Measurements from ENCODE around the gene CD22. TPM values are rescaled to one million over a fixed set of nuclear protein-coding genes. Genes with fewer than 3 reads are reported as not detected.

The CD22 gene
- total and polyA plus RNA-seq, 10 donors, result 251 to 446 (median 362) TPM

GRCh38 chr19:35395382-35396199 lies 66.6 kb downstream of the CD22 start:
- Histone ChIP-seq H3K9me3 (no peaks in the 10 kb centered on the region), H3K4me1 (peaks cover 0 to 12% (median 5%) of the 10 kb centered on the region in 6 donors), H3K27me3 (replicated peaks in 1 of 7) (peaks cover 0 to 8% (median 0%) of the 10 kb centered on the region in 7 donors), H3K36me3 (no peaks in the 10 kb centered on the region), H3K4me3 (no peak overlapping the region), H3K27ac (no peak overlapping the region)
- no peak for DNase-seq
- intact Hi-C loops (cut with DNase I; ENCODE audit: low total_unique reads), result no loop called here
- TF ChIP-seq POLR2AphosphoS5 (IDR thresholded peaks at IDR 0.05), result peak in 1 of 3 donors; percentile 34
- no peak for TF ChIP-seq CTCF (IDR thresholded peaks at IDR 0.05 in 8 of 11, conservative IDR thresholded peaks at IDR 0.05 in 3 of 11)
- 56 to 67% (median 63%) methylated on average over 19 of the region's 19 CpGs for WGBS, 5 donors

GRCh38 chr19:35396240-35396885 lies 67.4 kb downstream of the CD22 start:
- DNase-seq, result no peak
- no peaks in the 10 kb centered on the region for H3K36me3 ChIP-seq
- H3K27me3 ChIP-seq (replicated peaks in 1 of 7), result peaks cover 0 to 8% (median 0%) of the 10 kb centered on the region in 7 donors
- TF ChIP-seq POLR2A (IDR thresholded peaks at IDR 0.05) (no peak), CTCF (IDR thresholded peaks at IDR 0.05 in 8 of 11, conservative IDR thresholded peaks at IDR 0.05 in 3 of 11) (no peak), POLR2AphosphoS5 (IDR thresholded peaks at IDR 0.05) (no peak)
- peaks cover 0 to 12% (median 5%) of the 10 kb centered on the region in 6 donors for H3K4me1 ChIP-seq
- no peaks in the 10 kb centered on the region for H3K9me3 ChIP-seq
- intact Hi-C loops (cut with DNase I; ENCODE audit: low total_unique reads), result no loop called here
- H3K27ac ChIP-seq, result no peak overlapping the region
- WGBS, 5 donors, result 83 to 92% (median 90%) methylated on average over 14 of the region's 14 CpGs
- no peak overlapping the region for H3K4me3 ChIP-seq

Small RNAs within 50 kb of the gene (microRNA-seq; reads per million reads assigned to microRNA genes)
- 4.8 to 13.3 (median 10.8) reads per million in 3 donors for gene MIR5196

Other genes with a start within 250 kb of the CD22 start
- not detected for gene FXYD3, start 213.4 kb upstream of the CD22 start, total RNA-seq
- 1 to 10 TPM in 1 of 3 donors, under 1 TPM in 2; 0.33 to 1.5 (median 0.70) TPM for gene FXYD3, start 213.4 kb upstream of the CD22 start, polyA plus RNA-seq
- 1 to 10 TPM in 4 of 7 donors, under 1 TPM in 2, not detected in 1; 0.68 to 2.8 (median 1.1) TPM for gene LGI4, start 194.1 kb upstream of the CD22 start, total RNA-seq
- 1 to 10 TPM; 2.4 to 9.7 (median 2.5) TPM for gene LGI4, start 194.1 kb upstream of the CD22 start, polyA plus RNA-seq
- gene FXYD1, start 190.4 kb upstream of the CD22 start, total RNA-seq, result 10 to 100 TPM in 3 of 7 donors, 1 to 10 TPM in 2, under 1 TPM in 1, not detected in 1; 0.83 to 18.1 (median 8.0) TPM
- gene FXYD1, start 190.4 kb upstream of the CD22 start, polyA plus RNA-seq, result 10 to 100 TPM in 2 of 3 donors, 1 to 10 TPM in 1; 9.8 to 17.8 (median 16.0) TPM
- 1 to 10 TPM in 6 of 7 donors, not detected in 1; 1.2 to 3.3 (median 2.5) TPM for gene FXYD7, start 185.9 kb upstream of the CD22 start, total RNA-seq
- gene FXYD7, start 185.9 kb upstream of the CD22 start, polyA plus RNA-seq, result 1 to 10 TPM; 1.6 to 4.4 (median 2.3) TPM
- gene FXYD5, start 174.5 kb upstream of the CD22 start, total RNA-seq, result 100 to 1,000 TPM; 132 to 215 (median 162) TPM
- gene FXYD5, start 174.5 kb upstream of the CD22 start, polyA plus RNA-seq, result 100 to 1,000 TPM; 188 to 235 (median 213) TPM
- under 1 TPM in 1 of 7 donors, not detected in 6; 0.51 TPM for gene FAM187B, start 100.4 kb upstream of the CD22 start, total RNA-seq
- gene FAM187B, start 100.4 kb upstream of the CD22 start, polyA plus RNA-seq, result under 1 TPM in 2 of 3 donors, not detected in 1; 0.48 to 0.61 TPM
- gene LSR, start 80.2 kb upstream of the CD22 start, total RNA-seq, result 10 to 100 TPM; 18.1 to 30.2 (median 21.6) TPM
- 10 to 100 TPM; 10.9 to 17.4 (median 11.2) TPM for gene LSR, start 80.2 kb upstream of the CD22 start, polyA plus RNA-seq
- 100 to 1,000 TPM; 133 to 206 (median 157) TPM for gene USF2, start 60.2 kb upstream of the CD22 start, total RNA-seq
- 100 to 1,000 TPM; 132 to 205 (median 145) TPM for gene USF2, start 60.2 kb upstream of the CD22 start, polyA plus RNA-seq
- under 1 TPM in 2 of 7 donors, not detected in 5; 0.60 to 0.67 TPM for gene HAMP, start 46.7 kb upstream of the CD22 start, total RNA-seq
- gene HAMP, start 46.7 kb upstream of the CD22 start, polyA plus RNA-seq, result 1 to 10 TPM in 2 of 3 donors, under 1 TPM in 1; 0.48 to 5.0 (median 2.0) TPM
- gene MAG, start 37.0 kb upstream of the CD22 start, total RNA-seq, result 10 to 100 TPM in 3 of 7 donors, under 1 TPM in 2, not detected in 2; 0.26 to 55.2 (median 35.1) TPM
- under 1 TPM; 0.07 to 0.42 (median 0.16) TPM for gene MAG, start 37.0 kb upstream of the CD22 start, polyA plus RNA-seq
- under 1 TPM in 4 of 7 donors, not detected in 3; 0.16 to 0.32 (median 0.28) TPM for gene FFAR1, start 18.7 kb downstream of the CD22 start, total RNA-seq
- under 1 TPM; 0.18 to 0.52 (median 0.26) TPM for gene FFAR1, start 18.7 kb downstream of the CD22 start, polyA plus RNA-seq
- 1 to 10 TPM in 4 of 7 donors, under 1 TPM in 2, not detected in 1; 0.55 to 3.2 (median 2.0) TPM for gene FFAR3, start 29.3 kb downstream of the CD22 start, total RNA-seq
- gene FFAR3, start 29.3 kb downstream of the CD22 start, polyA plus RNA-seq, result under 1 TPM; 0.30 to 0.45 (median 0.33) TPM
- under 1 TPM in 3 of 7 donors, not detected in 4; 0.60 to 0.67 (median 0.66) TPM for gene GPR42, start 41.9 kb downstream of the CD22 start, total RNA-seq
- gene GPR42, start 41.9 kb downstream of the CD22 start, polyA plus RNA-seq, result under 1 TPM in 1 of 3 donors, not detected in 2; 0.09 TPM
- gene FFAR2, start 119.1 kb downstream of the CD22 start, total RNA-seq, result 10 to 100 TPM in 5 of 7 donors, 1 to 10 TPM in 2; 3.0 to 53.5 (median 12.6) TPM
- gene FFAR2, start 119.1 kb downstream of the CD22 start, polyA plus RNA-seq, result 1 to 10 TPM in 2 of 3 donors, under 1 TPM in 1; 0.89 to 9.0 (median 5.7) TPM
- 1 to 10 TPM in 1 of 7 donors, not detected in 6; 3.1 TPM for gene KRTDAP, start 161.3 kb downstream of the CD22 start, total RNA-seq
- gene KRTDAP, start 161.3 kb downstream of the CD22 start, polyA plus RNA-seq, result not detected
- gene DMKN, start 184.5 kb downstream of the CD22 start, total RNA-seq, result 10 to 100 TPM in 2 of 7 donors, 1 to 10 TPM in 5; 2.5 to 17.9 (median 4.4) TPM
- gene DMKN, start 184.5 kb downstream of the CD22 start, polyA plus RNA-seq, result 10 to 100 TPM in 2 of 3 donors, 1 to 10 TPM in 1; 7.2 to 15.3 (median 10.7) TPM
- not detected for gene SBSN, start 199.1 kb downstream of the CD22 start, total RNA-seq
- gene SBSN, start 199.1 kb downstream of the CD22 start, polyA plus RNA-seq, result under 1 TPM; 0.05 to 0.33 (median 0.19) TPM
- gene GAPDHS, start 204.3 kb downstream of the CD22 start, total RNA-seq, result under 1 TPM in 1 of 7 donors, not detected in 6; 0.17 TPM
- under 1 TPM in 2 of 3 donors, not detected in 1; 0.13 to 0.14 TPM for gene GAPDHS, start 204.3 kb downstream of the CD22 start, polyA plus RNA-seq
- gene TMEM147, start 216.4 kb downstream of the CD22 start, total RNA-seq, result 10 to 100 TPM; 47.6 to 67.7 (median 50.4) TPM
- 10 to 100 TPM; 57.9 to 88.7 (median 78.7) TPM for gene TMEM147, start 216.4 kb downstream of the CD22 start, polyA plus RNA-seq
- not detected for gene ATP4A, start 234.5 kb downstream of the CD22 start, total RNA-seq
- not detected for gene ATP4A, start 234.5 kb downstream of the CD22 start, polyA plus RNA-seq